Stimulated activated CD4-positive, alpha-beta T cell treated with anti-CD3 and anti-CD28 coated beads, Interleukin-4, amount 100 ng/mL, for 48 hours (primary cell): Measurements from ENCODE around the gene VN1R5.

Experiments used
- DNase-seq, 2 donors: peaks; one replicate each; pipeline ENCODE4 v3.0.0-alpha.2; 2020; ENCODE audit warnings: low read depth in 2 of 2

Gene VN1R5

GRCh38 chr1:247300491-247301175 is 44.8 kb downstream of the VN1R5 start:
- no peak for DNase-seq

DNA sequence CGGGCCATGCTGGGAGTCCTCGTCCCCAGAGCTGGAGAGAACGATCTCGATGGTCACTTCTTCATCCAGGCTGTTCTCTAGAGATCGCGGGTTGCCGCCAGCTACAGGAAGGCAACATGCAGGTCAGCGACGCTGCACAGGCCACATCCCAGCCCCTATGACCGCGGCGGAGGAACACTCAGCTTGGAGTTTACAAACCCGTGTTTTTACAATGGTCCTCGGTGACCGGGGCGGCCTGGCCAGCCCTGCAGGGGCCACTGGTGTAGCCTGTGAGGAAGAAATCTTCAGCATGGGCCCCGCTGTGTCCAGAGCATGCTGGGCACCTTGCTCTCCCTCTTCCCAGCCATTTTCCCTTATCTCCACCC is 45.3 kb downstream of the VN1R5 start:
- no peak for DNase-seq

- DNase-seq = no peak
These were observed 47.3 kb downstream of the VN1R5 start for GRCh38 chr1:247303216-247303615.

GRCh38 chr1:247304031-247304430 is 48.2 kb downstream of the VN1R5 start:
- no peak for DNase-seq
